GM21526 (cell line): ENCODE data around the gene CLDN19.
"Not testable (repeated sequence)": the region's sequence is repeated elsewhere in the genome, so short reads cannot be mapped to it uniquely, and the experiment has no call there.

Experiments used
- ATAC-seq: cut with Tn5 transposase; IDR thresholded peaks from one replicate; pipeline ENCODE4 v1.9.1; 2021; ENCODE audit warnings: moderate library complexity; ENCODE audit not compliant: unreplicated experiment, low FRiP score

Gene CLDN19

GRCh38 chr1:42740851-42741580, 980 bp upstream of the CLDN19 start:
- no peak for ATAC-seq

GRCh38 chr1:42738678-42739226, 1.3 kb downstream of the CLDN19 start:
- ATAC-seq, result no peak

- ATAC-seq, result no peak
Observed at GRCh38 chr1:42737986-42738677, 1.9 kb downstream of the CLDN19 start.

GRCh38 chr1:42737257-42737656, 2.8 kb downstream of the CLDN19 start:
- no peak for ATAC-seq

GRCh38 chr1:42736571-42737200, 3.4 kb downstream of the CLDN19 start:
- no peak for ATAC-seq

GRCh38 chr1:42736152-42736551, 3.9 kb downstream of the CLDN19 start:
- no peak for ATAC-seq

GRCh38 chr1:42735477-42736105, 4.4 kb downstream of the CLDN19 start:
- ATAC-seq, result no peak

GRCh38 chr1:42735056-42735455, 5.0 kb downstream of the CLDN19 start:
- ATAC-seq, result no peak

- ATAC-seq, result no peak
Observed at GRCh38 chr1:42734201-42735035, 5.6 kb downstream of the CLDN19 start.

- ATAC-seq, result no peak
Observed at GRCh38 chr1:42733415-42734200, 6.4 kb downstream of the CLDN19 start.

GRCh38 chr1:42732126-42732680, 7.8 kb downstream of the CLDN19 start:
- ATAC-seq, result no peak

- ATAC-seq, result no peak
Observed at GRCh38 chr1:42731585-42731984, 8.5 kb downstream of the CLDN19 start.

- ATAC-seq, result no peak
Observed at GRCh38 chr1:42730988-42731387, 9.0 kb downstream of the CLDN19 start.

- ATAC-seq, result no peak
Observed at GRCh38 chr1:42730002-42730401, 10.0 kb downstream of the CLDN19 start.

GRCh38 chr1:42725820-42726219, 14.2 kb downstream of the CLDN19 start:
- ATAC-seq, result not testable (repeated sequence)

GRCh38 chr1:42723511-42723910, 16.5 kb downstream of the CLDN19 start:
- no peak for ATAC-seq

GRCh38 chr1:42722403-42722802, 17.6 kb downstream of the CLDN19 start:
- not testable (repeated sequence) for ATAC-seq

GRCh38 chr1:42721926-42722325, 18.1 kb downstream of the CLDN19 start:
- no peak for ATAC-seq

- ATAC-seq, result no peak
Observed at GRCh38 chr1:42720868-42721267, 19.2 kb downstream of the CLDN19 start.
